Ishikawa (cell line): ENCODE data around the gene PLEKHG4.
A peak's percentile ranks its signal among the peaks of the same experiment; 100 is the strongest.

Experiments used
- CEBPB ChIP-seq: IDR thresholded peaks from 2 replicates; pipeline ENCODE4 v1.6.1; 2012
- CREB1 ChIP-seq: IDR thresholded peaks from 2 replicates; pipeline ENCODE4 v1.6.1; 2012; ENCODE audit warnings: low read depth
- EGR1 ChIP-seq: IDR thresholded peaks from 2 replicates; pipeline ENCODE4 v1.6.1; 2012
- EP300 ChIP-seq: IDR thresholded peaks from 2 replicates; pipeline ENCODE4 v1.6.1; 2012; ENCODE audit warnings: borderline replicate concordance
- FOXM1 ChIP-seq: IDR thresholded peaks from 2 replicates; pipeline ENCODE4 v1.6.1; 2012; ENCODE audit warnings: low read depth, borderline replicate concordance
- MAX ChIP-seq: IDR thresholded peaks from 2 replicates; pipeline ENCODE4 v1.6.1; 2012
- NFIC ChIP-seq: IDR thresholded peaks from 2 replicates; pipeline ENCODE4 v1.6.1; 2012
- RAD21 ChIP-seq: IDR thresholded peaks from 2 replicates; pipeline ENCODE4 v1.6.1; 2012; ENCODE audit warnings: low read depth
- REST ChIP-seq: IDR thresholded peaks from 2 replicates; pipeline ENCODE4 v1.6.1; 2012; ENCODE audit warnings: low read depth, mild to moderate bottlenecking
- TAF1 ChIP-seq: IDR thresholded peaks from 2 replicates; pipeline ENCODE4 v1.6.1; 2012; ENCODE audit warnings: low read depth, mild to moderate bottlenecking
- TCF12 ChIP-seq: IDR thresholded peaks from 2 replicates; pipeline ENCODE4 v1.6.1; 2012; ENCODE audit warnings: low read depth
- TEAD4 ChIP-seq: IDR thresholded peaks from 2 replicates; pipeline ENCODE4 v1.6.1; 2012
- USF1 ChIP-seq: IDR thresholded peaks from 2 replicates; pipeline ENCODE4 v1.6.1; 2012
- YY1 ChIP-seq: IDR thresholded peaks from 2 replicates; pipeline ENCODE4 v1.6.1; 2012; ENCODE audit warnings: low read depth
- ZBTB7A ChIP-seq: IDR thresholded peaks from 2 replicates; pipeline ENCODE4 v1.6.1; 2012; ENCODE audit warnings: low read depth

Gene PLEKHG4

GRCh38 chr16:67243481-67243880, 35.9 kb upstream of the PLEKHG4 start:
- TF ChIP-seq FOXM1: no peak
- TF ChIP-seq TAF1: no peak
- TF ChIP-seq USF1: no peak
- no peak for TF ChIP-seq ZBTB7A
- no peak for TF ChIP-seq RAD21
- TF ChIP-seq NFIC: no peak

GRCh38 chr16:67244387-67245185, 34.7 kb upstream of the PLEKHG4 start:
- TF ChIP-seq NFIC: no peak
- TF ChIP-seq TAF1: no peak
- TF ChIP-seq USF1: no peak
- TF ChIP-seq YY1: no peak

- TF ChIP-seq NFIC (no peak), FOXM1 (no peak), ZBTB7A (no peak), MAX (no peak), REST (no peak), CEBPB (no peak), TEAD4 (no peak), EP300 (no peak), EGR1 (no peak), CREB1 (no peak), RAD21 (no peak), YY1 (no peak), TAF1 (no peak), TCF12 (no peak), USF1 (no peak)
These were observed 34.1 kb upstream of the PLEKHG4 start for GRCh38 chr16:67245186-67245585.

- peak; percentile 91; the same call in 1 of the 2 replicates for TF ChIP-seq USF1
- no peak for TF ChIP-seq REST
These were observed 33.7 kb upstream of the PLEKHG4 start for GRCh38 chr16:67245674-67246080.

GRCh38 chr16:67246081-67246755, 33.1 kb upstream of the PLEKHG4 start:
- no peak for TF ChIP-seq FOXM1
- peak; percentile 89 for TF ChIP-seq MAX
- TF ChIP-seq CEBPB: 0 out of 2 replicates have a peak, but pooled peaks have one; percentile 27
- TF ChIP-seq TAF1: peak; percentile 68
- peak; percentile 88 for TF ChIP-seq TEAD4
- TF ChIP-seq NFIC: 0 out of 2 replicates have a peak, but pooled peaks have one; percentile 24
- peak; percentile 33; the same call in 1 of the 2 replicates for TF ChIP-seq EP300
- TF ChIP-seq CREB1: no peak
- peak; percentile 20; the same call in 1 of the 2 replicates for TF ChIP-seq RAD21
- peak; percentile 99 for TF ChIP-seq ZBTB7A
- TF ChIP-seq TCF12: peak; percentile 67; the same call in 1 of the 2 replicates
- no peak for TF ChIP-seq REST
- TF ChIP-seq YY1: no peak
- TF ChIP-seq EGR1: 0 out of 2 replicates have a peak, but pooled peaks have one; percentile 54
- no peak; the same call in none of the 2 replicates for TF ChIP-seq USF1
